Parathyroid adenoma (tissue), 2 donors: Measurements from ENCODE around the gene SPEM3.

Source experiments
- H2AFZ ChIP-seq: fragments of 300-600 bp; sonication (generic); one replicate; pipeline ENCODE4 v1.7.0; 2017; ENCODE audit warnings: antibody characterized with exemption, mild to moderate bottlenecking
- H3K27ac ChIP-seq: fragments of 300-600 bp; sonication (generic); one replicate; pipeline ENCODE4 v1.7.0; 2017
- H3K27me3 ChIP-seq: fragments of 300-600 bp; sonication (generic); one replicate; pipeline ENCODE4 v1.7.0; 2017; ENCODE audit warnings: low read length; ENCODE audit not compliant: control insufficient read depth, insufficient read depth
- H3K36me3 ChIP-seq: fragments of 300-600 bp; sonication (generic); one replicate; pipeline ENCODE4 v1.7.0; 2017; ENCODE audit warnings: low read length; ENCODE audit not compliant: control insufficient read depth, insufficient read depth
- H3K4me1 ChIP-seq: fragments of 300-600 bp; sonication (generic); one replicate; pipeline ENCODE4 v1.7.0; 2017; ENCODE audit warnings: control low read depth
- H3K4me2 ChIP-seq: fragments of 300-600 bp; sonication (generic); one replicate; pipeline ENCODE4 v1.7.0; 2017; ENCODE audit warnings: low read length
- H3K4me3 ChIP-seq: fragments of 300-600 bp; sonication (generic); one replicate; pipeline ENCODE4 v1.7.0; 2017; ENCODE audit warnings: low read depth, low read length
- H3K79me2 ChIP-seq: fragments of 300-600 bp; sonication (generic); one replicate; pipeline ENCODE4 v1.7.0; 2017; ENCODE audit warnings: control low read depth
- H3K9ac ChIP-seq: fragments of 300-600 bp; sonication (generic); one replicate; pipeline ENCODE4 v1.7.0; 2017; ENCODE audit warnings: mild to moderate bottlenecking
- H3K9me3 ChIP-seq: fragments of 300-600 bp; sonication (generic); one replicate; pipeline ENCODE4 v1.7.0; 2017; ENCODE audit warnings: low read length; ENCODE audit not compliant: control insufficient read depth
- TF ChIP-seq, protein P1 (sequence below): fragments of 300-600 bp; sonication (generic); IDR thresholded peaks from one replicate; pipeline ENCODE4 v1.7.0; 2017; ENCODE audit warnings: antibody characterized with exemption, mild to moderate bottlenecking
- donor health status: primary hyperparathyroidism.

The SPEM3 gene

DNA sequence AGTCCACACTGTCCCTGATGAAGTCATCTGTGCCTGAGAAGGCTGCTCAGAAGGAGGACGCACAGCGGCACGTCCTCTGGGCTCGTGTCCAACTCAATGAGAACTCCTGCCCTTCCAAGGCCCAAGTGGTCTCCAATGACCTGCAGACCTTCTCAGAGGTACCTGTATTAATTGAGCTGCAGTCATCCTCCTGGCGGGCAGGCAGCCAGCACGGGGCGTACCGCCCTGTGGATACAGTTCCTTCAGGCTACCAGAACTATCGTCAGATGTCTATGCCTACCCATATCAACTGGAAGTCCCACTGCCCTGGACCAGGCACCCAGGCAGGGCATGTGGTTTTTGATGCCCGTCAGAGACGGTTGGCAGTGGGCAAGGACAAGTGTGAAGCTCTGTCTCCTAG is 3.6 kb downstream of the SPEM3 start:
- no peaks in the 10 kb centered on the region for H3K4me1 ChIP-seq
- TF ChIP-seq, protein P1, sequence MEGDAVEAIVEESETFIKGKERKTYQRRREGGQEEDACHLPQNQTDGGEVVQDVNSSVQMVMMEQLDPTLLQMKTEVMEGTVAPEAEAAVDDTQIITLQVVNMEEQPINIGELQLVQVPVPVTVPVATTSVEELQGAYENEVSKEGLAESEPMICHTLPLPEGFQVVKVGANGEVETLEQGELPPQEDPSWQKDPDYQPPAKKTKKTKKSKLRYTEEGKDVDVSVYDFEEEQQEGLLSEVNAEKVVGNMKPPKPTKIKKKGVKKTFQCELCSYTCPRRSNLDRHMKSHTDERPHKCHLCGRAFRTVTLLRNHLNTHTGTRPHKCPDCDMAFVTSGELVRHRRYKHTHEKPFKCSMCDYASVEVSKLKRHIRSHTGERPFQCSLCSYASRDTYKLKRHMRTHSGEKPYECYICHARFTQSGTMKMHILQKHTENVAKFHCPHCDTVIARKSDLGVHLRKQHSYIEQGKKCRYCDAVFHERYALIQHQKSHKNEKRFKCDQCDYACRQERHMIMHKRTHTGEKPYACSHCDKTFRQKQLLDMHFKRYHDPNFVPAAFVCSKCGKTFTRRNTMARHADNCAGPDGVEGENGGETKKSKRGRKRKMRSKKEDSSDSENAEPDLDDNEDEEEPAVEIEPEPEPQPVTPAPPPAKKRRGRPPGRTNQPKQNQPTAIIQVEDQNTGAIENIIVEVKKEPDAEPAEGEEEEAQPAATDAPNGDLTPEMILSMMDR = no peak
- no peak overlapping the region for H3K4me2 ChIP-seq
- no peak overlapping the region for H3K4me3 ChIP-seq
- no peaks in the 10 kb centered on the region for H3K9me3 ChIP-seq
- H3K9ac ChIP-seq = no peak overlapping the region
- no peak overlapping the region for H2AFZ ChIP-seq
- H3K36me3 ChIP-seq = no peaks in the 10 kb centered on the region
- no peaks in the 10 kb centered on the region for H3K79me2 ChIP-seq
- H3K27ac ChIP-seq = no peak overlapping the region
- H3K27me3 ChIP-seq = no peaks in the 10 kb centered on the region

DNA sequence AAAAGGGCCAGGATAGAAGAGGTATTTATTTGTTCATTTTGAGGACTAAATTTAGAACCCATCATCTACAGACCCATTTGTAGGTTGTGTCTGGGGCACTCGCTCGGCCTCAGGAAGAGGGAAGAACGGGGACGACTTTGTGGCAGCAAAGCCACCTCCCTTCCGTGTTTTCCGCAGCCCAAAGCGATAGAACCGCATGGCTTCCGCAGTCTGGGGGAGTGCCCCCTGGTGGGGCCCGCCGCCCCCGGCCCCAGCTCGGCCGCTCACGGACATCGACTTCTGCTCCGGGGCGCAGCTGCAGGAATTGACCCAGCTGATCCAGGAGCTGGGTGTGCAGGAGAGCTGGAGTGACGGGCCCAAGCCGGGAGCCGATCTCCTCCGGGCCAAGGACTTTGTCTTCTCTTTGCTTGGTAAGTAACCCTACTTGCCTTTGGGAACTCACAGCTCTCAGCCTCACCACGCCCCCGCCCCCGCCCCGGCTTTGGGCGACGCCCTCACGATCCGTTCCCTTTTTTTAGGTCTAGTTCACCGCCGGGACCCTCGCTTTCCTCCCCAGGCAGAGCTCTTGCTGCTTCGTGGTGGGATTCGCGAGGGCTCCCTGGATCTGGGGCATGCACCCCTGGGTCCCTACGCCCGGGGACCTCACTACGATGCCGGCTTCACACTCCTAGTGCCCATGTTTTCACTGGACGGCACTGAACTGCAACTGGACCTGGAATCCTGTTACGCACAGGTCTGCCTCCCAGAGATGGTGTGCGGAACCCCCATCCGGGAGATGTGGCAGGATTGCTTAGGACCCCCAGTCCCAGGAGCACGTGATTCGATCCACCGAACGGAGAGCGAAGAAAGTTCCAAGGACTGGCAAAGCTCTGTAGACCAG is 7.3 kb downstream of the SPEM3 start:
- Histone ChIP-seq H2AFZ (peak overlapping the region; percentile 88), H3K4me1 (peaks cover 7% of the 10 kb centered on the region), H3K4me2 (peak overlapping the region; percentile 72), H3K27me3 (no peaks in the 10 kb centered on the region), H3K4me3 (peak overlapping the region; percentile 70), H3K79me2 (no peaks in the 10 kb centered on the region), H3K36me3 (no peaks in the 10 kb centered on the region), H3K9me3 (no peaks in the 10 kb centered on the region), H3K27ac (no peak overlapping the region), H3K9ac (no peak overlapping the region)
- TF ChIP-seq, protein P1 = peak; percentile 5

DNA sequence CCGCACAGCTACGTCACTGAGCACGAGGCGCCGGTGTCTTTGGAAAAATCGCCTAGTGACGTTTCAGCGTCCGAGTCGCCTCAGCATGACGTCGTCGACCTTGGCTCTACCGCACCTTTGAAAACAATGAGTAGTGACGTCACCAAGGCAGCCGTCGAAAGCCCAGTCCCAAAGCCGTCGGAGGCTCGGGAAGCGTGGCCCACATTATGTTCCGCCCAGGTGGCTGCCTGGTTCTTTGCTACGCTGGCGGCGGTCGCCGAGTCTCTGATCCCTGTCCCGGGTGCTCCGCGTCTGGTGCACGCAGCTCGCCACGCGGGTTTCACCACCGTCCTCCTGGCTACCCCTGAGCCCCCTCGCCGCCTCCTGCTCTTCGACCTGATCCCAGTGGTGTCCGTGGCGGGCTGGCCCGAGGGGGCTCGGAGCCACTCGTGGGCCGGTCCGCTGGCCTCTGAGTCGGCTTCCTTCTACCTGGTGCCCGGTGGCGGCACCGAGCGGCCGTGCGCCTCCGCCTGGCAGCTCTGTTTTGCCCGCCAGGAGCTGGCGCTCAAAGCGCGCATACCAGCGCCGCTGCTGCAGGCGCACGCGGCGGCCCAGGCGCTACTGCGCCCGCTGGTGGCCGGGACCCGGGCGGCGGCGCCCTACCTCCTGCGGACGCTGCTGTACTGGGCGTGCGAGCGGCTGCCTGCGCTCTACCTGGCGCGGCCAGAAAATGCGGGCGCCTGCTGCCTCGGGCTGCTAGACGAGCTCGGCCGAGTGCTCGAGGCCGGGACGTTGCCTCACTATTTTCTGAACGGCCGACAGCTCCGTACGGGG is 8.1 kb downstream of the SPEM3 start:
- peak overlapping the region; percentile 72 for H3K4me2 ChIP-seq
- H3K9me3 ChIP-seq = no peaks in the 10 kb centered on the region
- H3K4me1 ChIP-seq = peaks cover 10% of the 10 kb centered on the region
- peak overlapping the region; percentile 74 for H3K27ac ChIP-seq
- H3K36me3 ChIP-seq = no peaks in the 10 kb centered on the region
- TF ChIP-seq, protein P1 = peak; percentile 96
- H3K4me3 ChIP-seq = peak overlapping the region; percentile 70
- H3K9ac ChIP-seq = peak overlapping the region; percentile 40
- no peaks in the 10 kb centered on the region for H3K79me2 ChIP-seq
- H3K27me3 ChIP-seq = no peaks in the 10 kb centered on the region
- peak overlapping the region; percentile 88 for H2AFZ ChIP-seq

DNA sequence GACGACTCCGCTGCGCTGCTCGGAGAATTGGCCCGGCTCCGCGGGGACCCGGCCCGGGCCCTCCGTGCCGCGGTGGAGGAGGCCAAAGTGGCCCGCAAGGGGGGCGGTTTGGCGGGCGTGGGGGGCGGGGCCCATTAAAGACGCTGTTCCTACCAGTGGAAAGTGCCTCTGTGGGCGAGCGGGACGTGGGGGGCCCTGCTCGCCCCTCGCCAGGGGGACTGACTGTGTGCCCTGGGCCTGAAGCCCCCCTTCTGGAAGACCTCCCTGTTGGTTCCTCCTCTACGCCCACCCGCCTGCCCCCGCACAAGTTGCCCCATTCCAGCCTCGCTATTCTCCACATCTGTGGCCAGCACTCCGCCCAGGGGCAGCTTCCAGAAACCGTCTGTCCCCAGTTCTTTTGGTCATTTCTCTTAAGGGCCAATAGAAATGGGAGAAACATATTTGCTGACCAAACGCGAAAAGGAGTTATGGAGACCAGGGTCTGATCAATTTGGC is 8.8 kb downstream of the SPEM3 start:
- Histone ChIP-seq H3K27ac (peak overlapping the region; percentile 74), H3K27me3 (no peaks in the 10 kb centered on the region), H3K79me2 (no peaks in the 10 kb centered on the region), H3K4me1 (peaks cover 10% of the 10 kb centered on the region), H3K4me3 (peak overlapping the region; percentile 25), H3K36me3 (no peaks in the 10 kb centered on the region), H3K9me3 (no peaks in the 10 kb centered on the region), H3K9ac (peak overlapping the region; percentile 40), H2AFZ (peak overlapping the region; percentile 88), H3K4me2 (peak overlapping the region; percentile 55)
- TF ChIP-seq, protein P1 = no peak
